IMR-90 (cell line): Measurements from ENCODE around the gene ZDHHC22. TPM values are rescaled to one million over a fixed set of nuclear protein-coding genes. Genes with fewer than 3 reads are reported as not detected.

ENCODE experiments used
- ATAC-seq: fragments of 200-7000 bp; cut with Tn5 transposase; 2 replicates; pipeline ENCODE4 v1.9.1; 2020; ENCODE audit warnings: low read depth, mild to moderate bottlenecking, moderate library complexity
- BruUV-seq: library from RNA; stranded (reverse); fragments of 400-500 nt; replicated peaks from 2 replicates; lab custom pipeline; 2021; lab: Mats Ljungman, UMichigan
- CTCF ChIA-PET: fragments of 300-600 bp; formaldehyde crosslinking; extraction: SDS; loops from one replicate; lab custom pipeline; 2021; ENCODE audit warnings: antibody characterized with exemption; lab: Yijun Ruan, JAX
- POLR2A ChIA-PET: fragments of 300-600 bp; sonication (Branson Sonifier 250); formaldehyde crosslinking; loops from one replicate; lab custom pipeline; 2022; ENCODE audit warnings: antibody characterized with exemption; ENCODE audit not compliant: unreplicated experiment; lab: Charles Lee
- DNase-seq: peaks from one replicate; pipeline ENCODE4 v3.0.0; 2013
- H2AFZ ChIP-seq: replicated peaks from 2 replicates; pipeline ENCODE3; 2013; ENCODE audit warnings: low read length, mild to moderate bottlenecking; ENCODE audit not compliant: poor library complexity
- H2AK5ac ChIP-seq: 2 replicates; pipeline ENCODE4 v1.6.1; 2013; ENCODE audit warnings: low read depth, low read length, inconsistent platforms
- H2AK9ac ChIP-seq: replicated peaks from 2 replicates; pipeline ENCODE3; 2013; ENCODE audit warnings: mild to moderate bottlenecking, low read depth, low read length, moderate library complexity; ENCODE audit not compliant: poor library complexity
- H2BK120ac ChIP-seq: 2 replicates; pipeline ENCODE4 v1.6.1; 2013; ENCODE audit warnings: low read depth, low read length, inconsistent platforms
- H2BK15ac ChIP-seq: 3 replicates; pipeline ENCODE4 v1.6.1; 2013; ENCODE audit warnings: low read depth, low read length, inconsistent platforms
- H2BK20ac ChIP-seq: 2 replicates; pipeline ENCODE4 v1.6.1; 2013; ENCODE audit warnings: low read depth, mild to moderate bottlenecking, inconsistent platforms, low read length, moderate library complexity
- H2BK5ac ChIP-seq: 2 replicates; pipeline ENCODE4 v1.6.1; 2013; ENCODE audit warnings: mild to moderate bottlenecking, low read depth, low read length, inconsistent platforms; ENCODE audit not compliant: poor library complexity, severe bottlenecking
- H3K14ac ChIP-seq: replicated peaks from 2 replicates; pipeline ENCODE4 v1.6.1; 2013; ENCODE audit warnings: low read depth, low read length, inconsistent platforms
- H3K18ac ChIP-seq: 2 replicates; pipeline ENCODE4 v1.6.1; 2013; ENCODE audit warnings: low read depth, low read length, control low read depth
- H3K23ac ChIP-seq: 2 replicates; pipeline ENCODE4 v1.6.1; 2013; ENCODE audit warnings: low read depth, low read length, inconsistent platforms
- H3K27ac ChIP-seq: 2 replicates; pipeline ENCODE4 v1.5.1; 2013; ENCODE audit warnings: mild to moderate bottlenecking, control low read depth, low read length; ENCODE audit not compliant: insufficient read depth
- H3K27me3 ChIP-seq: 2 replicates; pipeline ENCODE4 v1.6.1; 2013; ENCODE audit warnings: low read length; ENCODE audit not compliant: control insufficient read depth, insufficient read depth
- H3K36me3 ChIP-seq: 2 replicates; pipeline ENCODE4 v1.6.1; 2013; ENCODE audit warnings: low read length, mixed read lengths; ENCODE audit not compliant: control insufficient read depth, insufficient read depth
- H3K4ac ChIP-seq: 2 replicates; pipeline ENCODE4 v1.6.1; 2013; ENCODE audit warnings: low read depth, low read length, inconsistent platforms
- H3K4me1 ChIP-seq: 2 replicates; pipeline ENCODE4 v1.6.1; 2013; ENCODE audit warnings: low read length, mixed read lengths; ENCODE audit not compliant: control insufficient read depth, insufficient read depth
- H3K4me2 ChIP-seq: 2 replicates; pipeline ENCODE4 v1.6.1; 2013; ENCODE audit warnings: low read depth, mild to moderate bottlenecking, control low read depth, low read length, moderate library complexity
- H3K4me3 ChIP-seq: 2 replicates; pipeline ENCODE4 v1.5.1; 2013; ENCODE audit warnings: low read depth, mild to moderate bottlenecking, control low read depth, low read length, moderate library complexity; ENCODE audit not compliant: insufficient read depth
- H3K56ac ChIP-seq: 2 replicates; pipeline ENCODE4 v1.6.1; 2013; ENCODE audit warnings: low read length, inconsistent platforms; ENCODE audit not compliant: insufficient read depth; ENCODE audit errors: extremely low read depth
- H3K79me1 ChIP-seq, 2 experiments: 2 replicates each; pipeline ENCODE4 v1.6.1; 2013; ENCODE audit warnings: low read length in 2 of 2, inconsistent platforms in 1 of 2, low read depth in 1 of 2
- H3K9ac ChIP-seq: 2 replicates; pipeline ENCODE4 v1.6.1; 2013; ENCODE audit warnings: low read depth, low read length, control low read depth
- H3K9me1 ChIP-seq: 2 replicates; pipeline ENCODE4 v1.6.1; 2013; ENCODE audit warnings: low read length, inconsistent platforms; ENCODE audit not compliant: insufficient read depth
- H3K9me3 ChIP-seq: 2 replicates; pipeline ENCODE4 v1.6.1; 2013; ENCODE audit warnings: low read length; ENCODE audit not compliant: control insufficient read depth, insufficient read depth
- H4K20me1 ChIP-seq: 2 replicates; pipeline ENCODE4 v1.6.1; 2013; ENCODE audit warnings: low read length, inconsistent platforms; ENCODE audit not compliant: insufficient read depth
- H4K5ac ChIP-seq: 2 replicates; pipeline ENCODE4 v1.6.1; 2013; ENCODE audit warnings: mild to moderate bottlenecking, low read depth, low read length, control low read depth
- H4K8ac ChIP-seq, 2 experiments: 2 replicates each; pipeline ENCODE4 v1.6.1; 2013; ENCODE audit warnings: low read depth in 2 of 2, low read length in 2 of 2, control low read depth in 1 of 2, inconsistent platforms in 1 of 2
- H4K91ac ChIP-seq: 2 replicates; pipeline ENCODE4 v1.6.1; 2013; ENCODE audit warnings: low read depth, low read length, inconsistent platforms; ENCODE audit not compliant: insufficient read depth
- BHLHE40 ChIP-seq: fragments of 150-350 bp; IDR thresholded peaks from 2 replicates; pipeline ENCODE4 v1.6.1; 2016; ENCODE audit warnings: mild to moderate bottlenecking, low read depth, low read length
- POLR2A ChIP-seq: IDR thresholded peaks from 2 replicates; pipeline ENCODE4 v1.6.1; 2012; ENCODE audit warnings: mild to moderate bottlenecking, low read depth, low read length
- WGBS, 2 experiments: methylation state at CpG; one replicate each; pipeline versions ENCODE4 v1.1.5 to v1.1.7; 2013; ENCODE audit warnings: missing lambda C conversion rate in 2 of 2; ENCODE audit not compliant: insufficient read length in 1 of 2; ENCODE audit errors: extremely low coverage in 2 of 2; 5-methylcytosine and 5-hydroxymethylcytosine counted together
- dilution Hi-C: fragments of 300-500 bp; cut with HindIII; formaldehyde crosslinking; loops from one replicate; pipeline ENCODE4 v1.14.3; 2018; ENCODE audit warnings: low sequenced_read_pairs; ENCODE audit not compliant: unreplicated experiment
- in situ Hi-C: fragments of 300-500 bp; cut with MboI; formaldehyde crosslinking; loops from 3 replicates; pipeline ENCODE4 v1.14.3; 2019; ENCODE audit warnings: low sequenced_read_pairs, inconsistent platforms, mixed read lengths
- intact Hi-C: fragments of 100-400 bp; cut with micrococcal nuclease; formaldehyde crosslinking; loops from 2 replicates; pipeline ENCODE4 v1.10.0; 2022
- polyA plus RNA-seq, 3 experiments: library from polyadenylated mRNA; depleted of rRNA; stranded (reverse); fragments of >200 nt; gene quantifications; 2 replicates each; pipeline ENCODE4 v1.2.3, GENCODE V29; 2012; ENCODE audit warnings: low replicate concordance in 1 of 3
- total RNA-seq: library from RNA; depleted of rRNA; stranded (reverse); fragments of >200 nt; gene quantifications from 2 replicates; pipeline ENCODE4 v1.2.3, GENCODE V29; 2012

The ZDHHC22 gene
- total and polyA plus RNA-seq, 2 of the 4 experiments (the other 2 are of a cell fraction): not detected

DNA sequence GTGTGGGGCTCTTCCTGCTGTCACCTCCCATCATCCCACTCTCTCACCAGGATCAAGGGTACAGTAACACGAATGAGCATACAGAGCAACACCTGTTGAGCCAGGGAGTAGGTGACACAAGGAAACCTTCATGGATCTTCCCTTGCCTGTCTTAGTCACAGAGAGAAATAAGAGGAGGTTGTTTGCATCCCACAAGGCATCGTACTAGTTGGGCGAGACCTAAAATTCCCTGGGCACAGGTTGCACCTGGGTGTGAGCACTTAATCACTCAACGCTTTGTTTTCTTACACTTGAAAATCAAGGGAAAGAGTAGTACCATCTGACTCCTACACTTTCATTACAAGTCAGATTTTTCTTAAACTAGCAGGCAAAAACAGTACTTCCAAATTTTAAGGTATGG lies 27.0 kb downstream of the ZDHHC22 start:
- dilution Hi-C loops: no loop called here
- POLR2A ChIA-PET: no interaction called here
- H3K9me3 ChIP-seq: no peaks in the 10 kb centered on the region

More for the DNA sequence above, 27.0 kb downstream of the ZDHHC22 start:
- TF ChIP-seq BHLHE40 (no peak), POLR2A (no peak)
- ATAC-seq: no peak
- DNase-seq: no peak
- Histone ChIP-seq H4K20me1 (no peaks in the 10 kb centered on the region), H3K4me2 (no peak overlapping the region), H4K8ac (no peak overlapping the region), H2BK5ac (no peak overlapping the region), H2BK120ac (no peak overlapping the region), H2AK9ac (no peak overlapping the region), H2BK15ac (no peak overlapping the region), H4K91ac (no peak overlapping the region), H3K27me3 (no peaks in the 10 kb centered on the region), H2BK20ac (no peak overlapping the region), H2AK5ac (no peak overlapping the region), H3K4me3 (no peak overlapping the region), H3K23ac (no peak overlapping the region), H3K4ac (no peak overlapping the region), H3K4me1 (no peaks in the 10 kb centered on the region), H3K27ac (no peak overlapping the region), H3K36me3 (peaks cover 17% of the 10 kb centered on the region), H3K14ac (no peak overlapping the region), H3K56ac (no peak overlapping the region), H4K5ac (no peak overlapping the region), H3K18ac (no peak overlapping the region), H3K79me1 (no peaks in the 10 kb centered on the region), H3K9me1 (peaks cover 4% of the 10 kb centered on the region; the same call in 1 of the 2 replicates), H3K9ac (no peak overlapping the region), H2AFZ (no peak overlapping the region)
- WGBS, 2 experiments: no CpG with 5 or more reads among the region's 4 CpGs
- no TSS peak for BruUV-seq
- in situ Hi-C loops: no loop called here
- intact Hi-C loops: no loop called here
- CTCF ChIA-PET: no interaction called here
